ENCODE measurements around the gene DPCD. TPM values are rescaled to one million over a fixed set of nuclear protein-coding genes. Genes with fewer than 3 reads are reported as not detected.
A peak's percentile ranks its signal among the peaks of the same experiment; 100 is the strongest.

The DPCD gene
- total and polyA plus RNA-seq, 2 experiments from 2014 or later, result 22.5 to 38.1 TPM

DNA sequence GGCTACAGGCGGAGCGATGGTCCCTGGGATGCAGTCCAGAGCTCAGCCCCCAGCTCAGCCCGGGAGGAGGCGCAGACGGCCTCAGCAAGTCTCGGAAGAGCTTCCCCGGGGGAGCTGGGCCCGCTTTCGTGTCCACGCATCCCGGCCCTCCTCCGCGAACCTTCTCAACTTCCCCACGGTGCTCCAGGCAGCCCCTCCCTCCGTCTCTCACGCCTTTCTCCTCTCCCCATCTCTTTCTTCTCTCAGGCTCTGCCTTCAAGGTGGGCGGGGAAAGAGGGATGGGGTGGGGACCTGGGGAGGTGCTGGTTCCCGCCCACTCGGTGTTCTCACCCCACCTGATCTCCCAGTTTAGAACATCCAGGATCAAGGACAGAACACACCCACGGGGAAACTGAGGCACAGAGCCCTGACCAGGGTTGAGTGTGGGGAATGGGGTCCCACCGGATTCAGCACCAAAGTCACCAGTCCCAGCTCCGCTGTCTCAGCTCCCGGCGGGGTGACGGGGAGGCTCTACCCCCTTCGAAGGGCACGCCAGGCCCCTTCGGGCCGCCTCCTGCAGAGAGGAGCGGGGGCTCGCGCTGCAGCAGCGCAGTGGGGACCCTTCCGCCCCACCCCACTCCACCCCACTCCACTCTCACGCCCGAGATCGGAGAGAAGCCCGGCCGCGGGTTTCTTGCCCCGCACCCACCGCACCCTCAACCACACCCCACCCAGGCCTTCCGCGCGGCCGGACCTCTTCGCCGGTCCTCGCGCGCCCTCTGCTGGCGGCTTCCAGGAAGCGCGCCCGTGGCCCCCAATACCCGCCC, 18.3 kb upstream of the DPCD start:
- Histone ChIP-seq H4K20me1 (replicated peaks; ENCODE audit: insufficient read depth) (no peaks in the 10 kb centered on the region), H3K9me2 (ENCODE audit: insufficient read depth) (no peaks in the 10 kb centered on the region), H3K36me3 (ENCODE audit: insufficient read depth) (no peaks in the 10 kb centered on the region; the same call in 1 of the 2 replicates), H3K4me2 (peak overlapping the region; percentile 97), H3K79me2 (replicated peaks; ENCODE audit: insufficient read depth) (no peaks in the 10 kb centered on the region), H3K27ac (ENCODE audit: low read depth) (no peak overlapping the region), H2AFZ (peak overlapping the region; percentile 94), H3K4me3 (peak overlapping the region; percentile 89), H3K27me3 (ENCODE audit: insufficient read depth) (peaks cover 78% of the 10 kb centered on the region), H3F3A (replicated peaks; ENCODE audit: low read depth) (peaks cover 6% of the 10 kb centered on the region; the same call in 1 of the 2 replicates), H3K4me1 (ENCODE audit: insufficient read depth) (peaks cover 18% of the 10 kb centered on the region; the same call in 1 of the 2 replicates)
- no peaks in the 10 kb centered on the region; the same call in 2 of the 3 replicates for H3K9me3 Mint-ChIP-seq
- ATAC-seq (peak; percentile 70), DNase-seq (ENCODE audit: low spot score) (peak; percentile 79)
- no peaks in the 10 kb centered on the region; the same call in 2 of the 3 replicates for H3K36me3 Mint-ChIP-seq (ENCODE audit: low read depth)
- peaks cover 24% of the 10 kb centered on the region for H3K4me1 Mint-ChIP-seq
- H3K4me3 Mint-ChIP-seq, result peak overlapping the region; percentile 74
- H3K27me3 Mint-ChIP-seq (ENCODE audit: insufficient read depth, low read depth, poor library complexity), result peaks cover 46% of the 10 kb centered on the region
- no peak for TF ChIP-seq STAT1 (IDR thresholded peaks at IDR 0.05; ENCODE audit: unreplicated experiment)
- TF ChIP-seq EZH2phosphoT487 (IDR thresholded peaks at IDR 0.05; ENCODE audit: unreplicated experiment), result no peak
- TF ChIP-seq, protein P1, sequence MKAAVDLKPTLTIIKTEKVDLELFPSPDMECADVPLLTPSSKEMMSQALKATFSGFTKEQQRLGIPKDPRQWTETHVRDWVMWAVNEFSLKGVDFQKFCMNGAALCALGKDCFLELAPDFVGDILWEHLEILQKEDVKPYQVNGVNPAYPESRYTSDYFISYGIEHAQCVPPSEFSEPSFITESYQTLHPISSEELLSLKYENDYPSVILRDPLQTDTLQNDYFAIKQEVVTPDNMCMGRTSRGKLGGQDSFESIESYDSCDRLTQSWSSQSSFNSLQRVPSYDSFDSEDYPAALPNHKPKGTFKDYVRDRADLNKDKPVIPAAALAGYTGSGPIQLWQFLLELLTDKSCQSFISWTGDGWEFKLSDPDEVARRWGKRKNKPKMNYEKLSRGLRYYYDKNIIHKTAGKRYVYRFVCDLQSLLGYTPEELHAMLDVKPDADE (IDR thresholded peaks at IDR 0.05), result no peak
- TF ChIP-seq, protein P2, sequence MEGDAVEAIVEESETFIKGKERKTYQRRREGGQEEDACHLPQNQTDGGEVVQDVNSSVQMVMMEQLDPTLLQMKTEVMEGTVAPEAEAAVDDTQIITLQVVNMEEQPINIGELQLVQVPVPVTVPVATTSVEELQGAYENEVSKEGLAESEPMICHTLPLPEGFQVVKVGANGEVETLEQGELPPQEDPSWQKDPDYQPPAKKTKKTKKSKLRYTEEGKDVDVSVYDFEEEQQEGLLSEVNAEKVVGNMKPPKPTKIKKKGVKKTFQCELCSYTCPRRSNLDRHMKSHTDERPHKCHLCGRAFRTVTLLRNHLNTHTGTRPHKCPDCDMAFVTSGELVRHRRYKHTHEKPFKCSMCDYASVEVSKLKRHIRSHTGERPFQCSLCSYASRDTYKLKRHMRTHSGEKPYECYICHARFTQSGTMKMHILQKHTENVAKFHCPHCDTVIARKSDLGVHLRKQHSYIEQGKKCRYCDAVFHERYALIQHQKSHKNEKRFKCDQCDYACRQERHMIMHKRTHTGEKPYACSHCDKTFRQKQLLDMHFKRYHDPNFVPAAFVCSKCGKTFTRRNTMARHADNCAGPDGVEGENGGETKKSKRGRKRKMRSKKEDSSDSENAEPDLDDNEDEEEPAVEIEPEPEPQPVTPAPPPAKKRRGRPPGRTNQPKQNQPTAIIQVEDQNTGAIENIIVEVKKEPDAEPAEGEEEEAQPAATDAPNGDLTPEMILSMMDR (conservative IDR thresholded peaks at IDR 0.05; ENCODE audit: low read depth in 2 of 2), result peak; percentile 57 to 85
- TF ChIP-seq ZNF331 (CRISPR knock-in tag; IDR thresholded peaks at IDR 0.05; ENCODE audit: low read depth), result no peak
- TF ChIP-seq EZH2 (IDR thresholded peaks at IDR 0.05; ENCODE audit: low read depth, unreplicated experiment), result no peak
- H3K27ac Mint-ChIP-seq, result no peak overlapping the region

DNA sequence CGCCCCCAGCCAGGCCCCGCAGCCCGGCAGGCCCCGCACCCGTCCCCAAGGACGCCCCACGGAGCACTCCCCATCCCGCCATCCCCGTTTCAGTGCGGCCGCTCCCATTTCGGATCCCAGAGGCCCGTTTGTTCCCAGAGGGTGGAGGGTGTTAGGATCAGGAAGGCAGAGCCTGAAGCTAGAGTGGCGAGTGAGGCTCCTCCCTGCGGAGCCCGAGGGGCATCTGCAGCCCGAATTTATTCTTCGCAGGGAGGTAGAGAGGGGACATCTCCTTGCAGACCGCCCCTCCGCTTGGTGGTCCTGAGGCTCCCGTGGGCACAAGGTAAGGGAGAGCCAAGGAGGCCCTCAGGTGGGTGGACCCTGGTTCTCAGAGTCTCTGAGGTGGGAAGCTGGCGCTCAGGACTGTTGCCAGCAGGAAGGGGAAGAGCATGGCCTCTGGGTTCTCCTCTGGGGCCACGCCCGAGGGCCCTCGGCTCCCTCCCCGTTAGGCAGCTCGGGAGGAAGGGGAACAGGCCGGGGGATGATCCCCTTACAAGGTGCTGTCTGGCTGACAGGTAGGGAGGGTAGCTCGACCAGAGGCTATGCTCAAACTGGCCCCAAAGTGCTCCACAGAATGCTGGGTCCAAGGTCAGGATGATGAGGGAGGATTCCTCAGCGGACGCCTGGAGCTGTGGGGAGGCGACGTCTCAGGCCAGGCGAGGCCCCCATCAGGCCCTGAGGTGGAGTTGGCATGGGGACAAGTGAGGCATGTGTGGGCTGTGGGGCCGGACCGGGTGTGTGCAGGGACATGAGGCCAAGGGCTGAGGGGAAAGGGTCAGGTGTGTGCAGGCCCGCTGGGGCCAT, 17.5 kb upstream of the DPCD start:
- Mint-ChIP-seq H3K36me3 (ENCODE audit: low read depth) (no peaks in the 10 kb centered on the region; the same call in 2 of the 3 replicates), H3K4me3 (peak overlapping the region; percentile 74), H3K27me3 (ENCODE audit: insufficient read depth, low read depth, poor library complexity) (peaks cover 43% of the 10 kb centered on the region), H3K27ac (no peak overlapping the region), H3K4me1 (peaks cover 24% of the 10 kb centered on the region), H3K9me3 (no peaks in the 10 kb centered on the region; the same call in 2 of the 3 replicates)
- Histone ChIP-seq H3K9me2 (ENCODE audit: insufficient read depth) (no peaks in the 10 kb centered on the region), H3K4me2 (peak overlapping the region; percentile 97), H3F3A (replicated peaks; ENCODE audit: low read depth) (peaks cover 6% of the 10 kb centered on the region; the same call in 1 of the 2 replicates), H3K4me3 (peak overlapping the region; percentile 89), H3K27me3 (ENCODE audit: insufficient read depth) (peaks cover 74% of the 10 kb centered on the region), H3K4me1 (ENCODE audit: insufficient read depth) (peaks cover 18% of the 10 kb centered on the region; the same call in 1 of the 2 replicates), H3K79me2 (replicated peaks; ENCODE audit: insufficient read depth) (no peaks in the 10 kb centered on the region), H4K20me1 (replicated peaks; ENCODE audit: insufficient read depth) (no peaks in the 10 kb centered on the region), H2AFZ (peak overlapping the region; percentile 97), H3K36me3 (ENCODE audit: insufficient read depth) (no peaks in the 10 kb centered on the region; the same call in 1 of the 2 replicates), H3K27ac (ENCODE audit: low read depth) (no peak overlapping the region)
- ATAC-seq, result peak; percentile 14
- TF ChIP-seq, protein P3, sequence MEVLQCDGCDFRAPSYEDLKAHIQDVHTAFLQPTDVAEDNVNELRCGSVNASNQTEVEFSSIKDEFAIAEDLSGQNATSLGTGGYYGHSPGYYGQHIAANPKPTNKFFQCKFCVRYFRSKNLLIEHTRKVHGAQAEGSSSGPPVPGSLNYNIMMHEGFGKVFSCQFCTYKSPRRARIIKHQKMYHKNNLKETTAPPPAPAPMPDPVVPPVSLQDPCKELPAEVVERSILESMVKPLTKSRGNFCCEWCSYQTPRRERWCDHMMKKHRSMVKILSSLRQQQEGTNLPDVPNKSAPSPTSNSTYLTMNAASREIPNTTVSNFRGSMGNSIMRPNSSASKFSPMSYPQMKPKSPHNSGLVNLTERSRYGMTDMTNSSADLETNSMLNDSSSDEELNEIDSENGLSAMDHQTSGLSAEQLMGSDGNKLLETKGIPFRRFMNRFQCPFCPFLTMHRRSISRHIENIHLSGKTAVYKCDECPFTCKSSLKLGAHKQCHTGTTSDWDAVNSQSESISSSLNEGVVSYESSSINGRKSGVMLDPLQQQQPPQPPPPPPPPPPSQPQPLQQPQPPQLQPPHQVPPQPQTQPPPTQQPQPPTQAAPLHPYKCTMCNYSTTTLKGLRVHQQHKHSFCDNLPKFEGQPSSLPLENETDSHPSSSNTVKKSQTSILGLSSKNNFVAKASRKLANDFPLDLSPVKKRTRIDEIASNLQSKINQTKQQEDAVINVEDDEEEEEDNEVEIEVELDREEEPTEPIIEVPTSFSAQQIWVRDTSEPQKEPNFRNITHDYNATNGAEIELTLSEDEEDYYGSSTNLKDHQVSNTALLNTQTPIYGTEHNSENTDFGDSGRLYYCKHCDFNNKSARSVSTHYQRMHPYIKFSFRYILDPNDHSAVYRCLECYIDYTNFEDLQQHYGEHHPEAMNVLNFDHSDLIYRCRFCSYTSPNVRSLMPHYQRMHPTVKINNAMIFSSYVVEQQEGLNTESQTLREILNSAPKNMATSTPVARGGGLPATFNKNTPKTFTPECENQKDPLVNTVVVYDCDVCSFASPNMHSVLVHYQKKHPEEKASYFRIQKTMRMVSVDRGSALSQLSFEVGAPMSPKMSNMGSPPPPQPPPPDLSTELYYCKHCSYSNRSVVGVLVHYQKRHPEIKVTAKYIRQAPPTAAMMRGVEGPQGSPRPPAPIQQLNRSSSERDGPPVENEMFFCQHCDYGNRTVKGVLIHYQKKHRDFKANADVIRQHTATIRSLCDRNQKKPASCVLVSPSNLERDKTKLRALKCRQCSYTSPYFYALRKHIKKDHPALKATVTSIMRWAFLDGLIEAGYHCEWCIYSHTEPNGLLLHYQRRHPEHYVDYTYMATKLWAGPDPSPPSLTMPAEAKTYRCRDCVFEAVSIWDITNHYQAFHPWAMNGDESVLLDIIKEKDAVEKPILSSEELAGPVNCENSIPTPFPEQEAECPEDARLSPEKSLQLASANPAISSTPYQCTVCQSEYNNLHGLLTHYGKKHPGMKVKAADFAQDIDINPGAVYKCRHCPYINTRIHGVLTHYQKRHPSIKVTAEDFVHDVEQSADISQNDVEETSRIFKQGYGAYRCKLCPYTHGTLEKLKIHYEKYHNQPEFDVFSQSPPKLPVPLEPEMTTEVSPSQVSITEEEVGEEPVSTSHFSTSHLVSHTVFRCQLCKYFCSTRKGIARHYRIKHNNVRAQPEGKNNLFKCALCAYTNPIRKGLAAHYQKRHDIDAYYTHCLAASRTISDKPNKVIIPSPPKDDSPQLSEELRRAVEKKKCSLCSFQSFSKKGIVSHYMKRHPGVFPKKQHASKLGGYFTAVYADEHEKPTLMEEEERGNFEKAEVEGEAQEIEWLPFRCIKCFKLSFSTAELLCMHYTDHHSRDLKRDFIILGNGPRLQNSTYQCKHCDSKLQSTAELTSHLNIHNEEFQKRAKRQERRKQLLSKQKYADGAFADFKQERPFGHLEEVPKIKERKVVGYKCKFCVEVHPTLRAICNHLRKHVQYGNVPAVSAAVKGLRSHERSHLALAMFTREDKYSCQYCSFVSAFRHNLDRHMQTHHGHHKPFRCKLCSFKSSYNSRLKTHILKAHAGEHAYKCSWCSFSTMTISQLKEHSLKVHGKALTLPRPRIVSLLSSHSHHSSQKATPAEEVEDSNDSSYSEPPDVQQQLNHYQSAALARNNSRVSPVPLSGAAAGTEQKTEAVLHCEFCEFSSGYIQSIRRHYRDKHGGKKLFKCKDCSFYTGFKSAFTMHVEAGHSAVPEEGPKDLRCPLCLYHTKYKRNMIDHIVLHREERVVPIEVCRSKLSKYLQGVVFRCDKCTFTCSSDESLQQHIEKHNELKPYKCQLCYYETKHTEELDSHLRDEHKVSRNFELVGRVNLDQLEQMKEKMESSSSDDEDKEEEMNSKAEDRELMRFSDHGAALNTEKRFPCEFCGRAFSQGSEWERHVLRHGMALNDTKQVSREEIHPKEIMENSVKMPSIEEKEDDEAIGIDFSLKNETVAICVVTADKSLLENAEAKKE (CRISPR knock-in tag; IDR thresholded peaks at IDR 0.05), result no peak
- TF ChIP-seq POLR2AphosphoS5 (IDR thresholded peaks at IDR 0.05; ENCODE audit: low read depth) (0 out of 2 replicates have a peak, but pooled peaks have one; percentile 7), EZH2 (IDR thresholded peaks at IDR 0.05; ENCODE audit: low read depth, unreplicated experiment) (no peak), ZNF331 (CRISPR knock-in tag; IDR thresholded peaks at IDR 0.05; ENCODE audit: low read depth) (no peak)
- peak; percentile 27 for DNase-seq (ENCODE audit: low spot score)

All from GM23338 (cell line).